ENCODE measurements around the gene POP5.

POP5 gene

GRCh38 chr12:120599672-120600552 is 18.7 kb upstream of the POP5 start:
- no peak overlapping the region for H3K4me3 ChIP-seq
- no peaks in the 10 kb centered on the region for H3K9me3 ChIP-seq
- intact Hi-C loops (cut with DNase I; ENCODE audit: low total_unique reads) = no loop called here
- DNase-seq = no peak
- H3K27me3 ChIP-seq = peaks cover 0 to 30% of the 10 kb centered on the region in 2 donors
- H3K27ac ChIP-seq = no peak overlapping the region
- no peak for TF ChIP-seq CTCF (IDR thresholded peaks at IDR 0.05)
- no peaks in the 10 kb centered on the region for H3K4me1 ChIP-seq
- H3K36me3 ChIP-seq = no peaks in the 10 kb centered on the region

- H3K27ac ChIP-seq = no peak overlapping the region
- TF ChIP-seq CTCF (IDR thresholded peaks at IDR 0.05) = no peak
- no peaks in the 10 kb centered on the region for H3K9me3 ChIP-seq
- H3K4me1 ChIP-seq = no peaks in the 10 kb centered on the region
- H3K4me3 ChIP-seq = no peak overlapping the region
- H3K36me3 ChIP-seq = no peaks in the 10 kb centered on the region
- peaks cover 0 to 30% of the 10 kb centered on the region in 2 donors for H3K27me3 ChIP-seq
- intact Hi-C loops (cut with DNase I; ENCODE audit: low total_unique reads) = no loop called here
- no peak for DNase-seq
Observed at GRCh38 chr12:120598674-120599463, 17.7 kb upstream of the POP5 start.

DNA sequence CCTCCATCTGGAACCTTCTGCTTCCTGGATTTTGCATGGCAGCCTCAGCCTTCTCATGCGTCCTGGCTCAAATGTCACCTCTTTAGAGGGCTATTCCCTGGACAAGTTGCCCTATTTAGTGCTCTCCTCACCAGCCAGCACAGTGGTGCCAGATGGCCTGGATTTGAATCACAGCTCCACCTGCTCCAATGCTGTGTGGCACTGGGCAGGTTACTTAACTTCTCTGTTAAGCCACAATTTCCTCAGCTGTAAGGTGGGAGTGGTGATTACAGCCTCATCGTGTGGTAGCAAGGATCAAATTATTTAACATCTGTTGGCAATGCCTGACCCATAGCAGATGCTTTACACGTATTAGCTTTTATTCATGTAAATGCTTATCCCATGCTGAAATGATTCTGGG is 16.7 kb upstream of the POP5 start:
- DNase-seq = no peak
- H3K27ac ChIP-seq = no peak overlapping the region
- no peak overlapping the region for H3K4me3 ChIP-seq
- H3K4me1 ChIP-seq = no peaks in the 10 kb centered on the region
- H3K36me3 ChIP-seq = no peaks in the 10 kb centered on the region
- no peak for TF ChIP-seq CTCF (IDR thresholded peaks at IDR 0.05)
- H3K27me3 ChIP-seq = peaks cover 0 to 30% of the 10 kb centered on the region in 2 donors
- intact Hi-C loops (cut with DNase I; ENCODE audit: low total_unique reads) = no loop called here
- H3K9me3 ChIP-seq = no peaks in the 10 kb centered on the region

DNA sequence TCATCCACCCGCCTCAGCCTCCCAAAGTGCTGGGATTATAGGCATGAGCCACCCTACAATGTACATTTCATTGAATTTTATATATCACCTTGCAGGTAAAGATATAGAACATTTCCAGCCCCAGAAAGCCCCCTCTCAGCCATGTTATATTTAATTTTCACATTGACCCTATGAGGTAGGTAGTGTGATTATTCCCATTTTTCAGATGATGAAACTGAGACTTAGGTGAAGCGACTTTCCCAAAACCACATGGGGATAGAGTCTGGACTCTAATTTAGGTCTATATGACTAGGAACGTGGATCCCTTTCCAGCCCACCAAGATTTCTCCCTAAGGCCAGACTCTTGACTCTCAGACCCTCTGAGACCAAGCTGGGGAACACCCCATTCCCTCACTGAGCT is 15.7 kb upstream of the POP5 start:
- no peak for TF ChIP-seq CTCF (IDR thresholded peaks at IDR 0.05)
- H3K36me3 ChIP-seq = no peaks in the 10 kb centered on the region
- H3K9me3 ChIP-seq = no peaks in the 10 kb centered on the region
- H3K4me1 ChIP-seq = no peaks in the 10 kb centered on the region
- H3K27ac ChIP-seq = no peak overlapping the region
- no peak overlapping the region for H3K4me3 ChIP-seq
- intact Hi-C loops (cut with DNase I; ENCODE audit: low total_unique reads) = no loop called here
- no peak for DNase-seq
- H3K27me3 ChIP-seq = peaks cover 0 to 29% of the 10 kb centered on the region in 2 donors

DNA sequence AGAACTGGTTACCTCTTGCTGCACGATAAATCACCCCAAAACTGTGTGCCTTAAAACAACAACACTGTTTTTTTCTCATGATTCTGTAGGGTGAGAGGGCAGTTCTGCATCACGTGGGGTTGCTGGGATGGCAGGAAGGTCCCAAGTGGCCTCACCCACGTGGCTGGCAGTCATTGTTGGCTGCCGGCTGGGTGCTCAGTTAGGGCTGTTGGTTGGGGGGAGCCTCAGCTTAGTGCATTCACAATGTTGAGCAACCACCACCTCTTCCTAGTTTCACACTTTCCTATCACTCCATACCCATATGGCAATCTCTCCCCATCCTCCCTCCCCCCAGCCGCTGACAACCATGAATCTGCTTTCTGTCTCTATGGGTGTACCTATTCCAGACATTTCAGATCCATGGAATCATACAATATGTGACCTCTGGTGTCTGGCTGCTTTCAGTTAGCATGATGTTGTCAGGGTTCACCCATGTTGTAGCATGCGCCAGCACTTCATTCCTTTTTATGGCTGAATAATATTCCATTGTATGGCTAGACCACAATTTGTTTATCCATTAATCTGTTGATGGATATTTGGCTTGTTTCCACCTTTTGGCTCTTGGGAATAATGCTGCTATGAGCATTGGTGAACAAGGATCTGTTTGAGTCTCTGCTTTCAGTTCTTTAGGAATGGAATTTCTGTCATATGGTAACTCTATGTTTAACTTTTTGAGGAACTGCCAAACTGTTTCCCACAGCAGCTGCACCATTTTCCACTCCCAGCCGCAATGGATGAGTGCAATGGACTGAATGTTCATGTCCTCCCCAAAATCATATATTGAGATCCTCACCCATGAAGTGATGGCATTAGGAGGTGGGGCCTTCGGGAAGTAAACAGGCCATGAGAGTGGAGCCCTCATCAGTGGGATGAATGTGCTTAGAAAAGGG is 11.2 kb upstream of the POP5 start:
- Histone ChIP-seq H3K4me1 (peaks cover 0 to 8% (median 3%) of the 10 kb centered on the region in 4 donors), H3K4me3 (no peak overlapping the region), H3K27me3 (peaks cover 0 to 5% of the 10 kb centered on the region in 2 donors), H3K36me3 (no peaks in the 10 kb centered on the region), H3K9me3 (no peaks in the 10 kb centered on the region), H3K27ac (no peak overlapping the region)
- DNase-seq = no peak
- intact Hi-C loops (cut with DNase I; ENCODE audit: low total_unique reads) = no loop called here
- no peak for TF ChIP-seq CTCF (IDR thresholded peaks at IDR 0.05)
